Activated CD4-positive, alpha-beta T cell treated with anti-CD3 and anti-CD28 coated beads, Interleukin-2, amount 10 ng/mL, durations not matched to agents 7 days and 5 days (primary cell): ENCODE data around the gene PDLIM7. TPM values are rescaled to one million over a fixed set of nuclear protein-coding genes. Genes with fewer than 3 reads are reported as not detected.

Experiments
- CTCF ChIA-PET: fragments of 350-600 bp; sonication (Branson Sonifier 250); formaldehyde crosslinking; loops from one replicate; lab custom pipeline; 2021; ENCODE audit warnings: antibody characterized with exemption; lab: Charles Lee
- POLR2A ChIA-PET: fragments of 350-600 bp; sonication (Branson Sonifier 250); formaldehyde crosslinking; loops from one replicate; lab custom pipeline; 2021; ENCODE audit warnings: antibody characterized with exemption; lab: Charles Lee
- DNase-seq: peaks from one replicate; pipeline ENCODE4 v3.0.0-alpha.2; 2020
- H3K27ac Mint-ChIP-seq: one replicate; pipeline ENCODE4 v1.8.0; 2021; ENCODE audit warnings: mild to moderate bottlenecking, moderate library complexity, mixed read lengths
- H3K27me3 Mint-ChIP-seq: one replicate; pipeline ENCODE4 v1.8.0; 2021; ENCODE audit warnings: mixed read lengths
- H3K36me3 Mint-ChIP-seq: one replicate; pipeline ENCODE4 v1.8.0; 2021; ENCODE audit warnings: low read depth, mixed read lengths
- H3K4me1 Mint-ChIP-seq: one replicate; pipeline ENCODE4 v1.8.0; 2021; ENCODE audit warnings: mixed read lengths
- H3K4me3 Mint-ChIP-seq: one replicate; pipeline ENCODE4 v1.8.0; 2021; ENCODE audit warnings: mild to moderate bottlenecking, moderate library complexity, mixed read lengths
- H3K9me3 Mint-ChIP-seq: one replicate; pipeline ENCODE4 v1.8.0; 2021; ENCODE audit warnings: mixed read lengths
- total RNA-seq, 2 experiments: library from RNA; stranded (reverse); gene quantifications; one replicate each; pipeline ENCODE4 v1.2.3, GENCODE V29; 2021

PDLIM7 gene
- total RNA-seq, 2 experiments from 2014 or later: 31.6 to 32.4 TPM

GRCh38 chr5:177531209-177531940, 34.0 kb upstream of the PDLIM7 start:
- H3K36me3 Mint-ChIP-seq: peaks cover 19% of the 10 kb centered on the region
- no peaks in the 10 kb centered on the region for H3K9me3 Mint-ChIP-seq
- H3K27me3 Mint-ChIP-seq: no peaks in the 10 kb centered on the region
- ChIA-PET POLR2A (no interaction called here), CTCF (interaction anchor here (1.1 to 1.6 kb wide), 3 partner anchors 9 to 15 kb away, joined by 3 to 6 read pairs (median 4); partner anchors contain the start of gene DDX41)
- H3K27ac Mint-ChIP-seq: no peak overlapping the region
- DNase-seq: no peak
- no peak overlapping the region for H3K4me3 Mint-ChIP-seq
- no peaks in the 10 kb centered on the region for H3K4me1 Mint-ChIP-seq

- ChIA-PET POLR2A (no interaction called here), CTCF (interaction anchor here (1.1 to 1.6 kb wide), 3 partner anchors 9 to 14 kb away, joined by 3 to 6 read pairs (median 4); partner anchors contain the start of gene DDX41)
- Mint-ChIP-seq H3K27ac (no peak overlapping the region), H3K36me3 (peaks cover 19% of the 10 kb centered on the region), H3K4me1 (no peaks in the 10 kb centered on the region), H3K27me3 (no peaks in the 10 kb centered on the region), H3K4me3 (no peak overlapping the region), H3K9me3 (no peaks in the 10 kb centered on the region)
- DNase-seq: no peak
These were observed 33.2 kb upstream of the PDLIM7 start for GRCh38 chr5:177530638-177531037.

- peaks cover 19% of the 10 kb centered on the region for H3K36me3 Mint-ChIP-seq
- H3K27ac Mint-ChIP-seq: no peak overlapping the region
- H3K4me3 Mint-ChIP-seq: no peak overlapping the region
- no peaks in the 10 kb centered on the region for H3K4me1 Mint-ChIP-seq
- ChIA-PET POLR2A (no interaction called here), CTCF (interaction anchor here (1.6 kb wide), 1 partner anchor 13 kb away, joined by 4 read pairs; the partner anchor contains the start of gene DDX41)
- no peaks in the 10 kb centered on the region for H3K9me3 Mint-ChIP-seq
- H3K27me3 Mint-ChIP-seq: no peaks in the 10 kb centered on the region
- no peak for DNase-seq
These were observed 32.1 kb upstream of the PDLIM7 start for GRCh38 chr5:177529247-177530203.

- CTCF ChIA-PET: no interaction called here
These were observed 31.2 kb upstream of the PDLIM7 start for GRCh38 chr5:177528631-177529030.

GRCh38 chr5:177527595-177527994, 30.2 kb upstream of the PDLIM7 start:
- ChIA-PET POLR2A (no interaction called here), CTCF (interaction anchor here (1.0 kb wide), 1 partner anchor 12 kb away, joined by 3 read pairs; no protein-coding TSS in a partner anchor)
- no peak overlapping the region for H3K4me3 Mint-ChIP-seq
- peaks cover 15% of the 10 kb centered on the region for H3K36me3 Mint-ChIP-seq
- H3K9me3 Mint-ChIP-seq: no peaks in the 10 kb centered on the region
- no peak overlapping the region for H3K27ac Mint-ChIP-seq
- DNase-seq: no peak
- no peaks in the 10 kb centered on the region for H3K4me1 Mint-ChIP-seq
- H3K27me3 Mint-ChIP-seq: no peaks in the 10 kb centered on the region

More at GRCh38 chr5:177528631-177529030, 31.2 kb upstream of the PDLIM7 start:
- Mint-ChIP-seq H3K27ac (no peak overlapping the region), H3K36me3 (peaks cover 15% of the 10 kb centered on the region), H3K4me1 (no peaks in the 10 kb centered on the region), H3K27me3 (no peaks in the 10 kb centered on the region), H3K9me3 (no peaks in the 10 kb centered on the region), H3K4me3 (no peak overlapping the region)
- no peak for DNase-seq
- POLR2A ChIA-PET: no interaction called here

- Mint-ChIP-seq H3K4me1 (no peaks in the 10 kb centered on the region), H3K36me3 (peaks cover 12% of the 10 kb centered on the region), H3K27ac (no peak overlapping the region), H3K4me3 (no peak overlapping the region), H3K9me3 (no peaks in the 10 kb centered on the region), H3K27me3 (no peaks in the 10 kb centered on the region)
- no peak for DNase-seq
- POLR2A ChIA-PET: no interaction called here
- CTCF ChIA-PET: interaction anchor here (0.5 to 2.2 kb wide), 2 partner anchors 10 to 66 kb away, joined by 3 to 4 read pairs; partner anchors contain the start of gene DDX41
These were observed 29.4 kb upstream of the PDLIM7 start for GRCh38 chr5:177526791-177527190.

GRCh38 chr5:177526191-177526590, 28.8 kb upstream of the PDLIM7 start:
- Mint-ChIP-seq H3K27ac (no peak overlapping the region), H3K4me1 (peaks cover 5% of the 10 kb centered on the region), H3K9me3 (no peaks in the 10 kb centered on the region), H3K36me3 (peaks cover 16% of the 10 kb centered on the region), H3K4me3 (no peak overlapping the region), H3K27me3 (no peaks in the 10 kb centered on the region)
- ChIA-PET CTCF (interaction anchor here (2.0 to 2.2 kb wide), 2 partner anchors 10 to 19 kb away, joined by 4 read pairs; partner anchors contain the start of gene DDX41), POLR2A (no interaction called here)
- no peak for DNase-seq

- H3K36me3 Mint-ChIP-seq: peaks cover 19% of the 10 kb centered on the region
- H3K27me3 Mint-ChIP-seq: no peaks in the 10 kb centered on the region
- ChIA-PET POLR2A (no interaction called here), CTCF (interaction anchor here (0.7 to 2.2 kb wide), 9 partner anchors 9 to 455 kb away, joined by 3 to 5 read pairs (median 4); partner anchors contain the start of gene DDX41)
- no peak overlapping the region for H3K4me3 Mint-ChIP-seq
- H3K4me1 Mint-ChIP-seq: peaks cover 14% of the 10 kb centered on the region
- no peaks in the 10 kb centered on the region for H3K9me3 Mint-ChIP-seq
- no peak for DNase-seq
- H3K27ac Mint-ChIP-seq: no peak overlapping the region
These were observed 27.7 kb upstream of the PDLIM7 start for GRCh38 chr5:177524941-177525655.

- CTCF ChIA-PET: interaction anchor here (0.6 to 2.0 kb wide), 9 partner anchors 11 to 456 kb away, joined by 3 to 5 read pairs (median 4); no protein-coding TSS in a partner anchor
- no peak overlapping the region for H3K27ac Mint-ChIP-seq
These were observed 27.1 kb upstream of the PDLIM7 start for GRCh38 chr5:177524539-177524900.

GRCh38 chr5:177523711-177524538, 26.5 kb upstream of the PDLIM7 start:
- POLR2A ChIA-PET: no interaction called here
- H3K27me3 Mint-ChIP-seq: no peaks in the 10 kb centered on the region
- H3K27ac Mint-ChIP-seq: no peak overlapping the region
- H3K4me1 Mint-ChIP-seq: peaks cover 24% of the 10 kb centered on the region
- H3K4me3 Mint-ChIP-seq: no peak overlapping the region
- no peak for DNase-seq
- CTCF ChIA-PET: interaction anchor here (0.6 to 1.4 kb wide), 5 partner anchors 16 to 133 kb away, joined by 3 to 5 read pairs (median 4); no protein-coding TSS in a partner anchor
- peaks cover 16% of the 10 kb centered on the region for H3K36me3 Mint-ChIP-seq
- H3K9me3 Mint-ChIP-seq: no peaks in the 10 kb centered on the region

More at GRCh38 chr5:177524539-177524900, 27.1 kb upstream of the PDLIM7 start:
- H3K27me3 Mint-ChIP-seq: no peaks in the 10 kb centered on the region
- no peak for DNase-seq
- peaks cover 19% of the 10 kb centered on the region for H3K4me1 Mint-ChIP-seq
- peaks cover 19% of the 10 kb centered on the region for H3K36me3 Mint-ChIP-seq
- POLR2A ChIA-PET: no interaction called here
- H3K9me3 Mint-ChIP-seq: no peaks in the 10 kb centered on the region
- H3K4me3 Mint-ChIP-seq: no peak overlapping the region

- ChIA-PET CTCF (interaction anchor here (1.4 kb wide), 1 partner anchor 64 kb away, joined by 3 read pairs; no protein-coding TSS in a partner anchor), POLR2A (no interaction called here)
- H3K36me3 Mint-ChIP-seq: peaks cover 27% of the 10 kb centered on the region
- H3K27me3 Mint-ChIP-seq: no peaks in the 10 kb centered on the region
- peaks cover 36% of the 10 kb centered on the region for H3K4me1 Mint-ChIP-seq
- no peak for DNase-seq
- peak overlapping the region; percentile 60 for H3K27ac Mint-ChIP-seq
- no peak overlapping the region for H3K4me3 Mint-ChIP-seq
- no peaks in the 10 kb centered on the region for H3K9me3 Mint-ChIP-seq
These were observed 23.6 kb upstream of the PDLIM7 start for GRCh38 chr5:177520916-177521513.
